Activated CD4-positive, alpha-beta T cell treated with anti-CD3 and anti-CD28 coated beads, Interleukin-2, amount 50 U/mL, for 48 hours (primary cell): ENCODE data around the gene BMP6.

Experiments used
- DNase-seq, 2 experiments: peaks; one replicate each; pipeline ENCODE4 v3.0.0-alpha.2; 2020

Gene BMP6

DNA sequence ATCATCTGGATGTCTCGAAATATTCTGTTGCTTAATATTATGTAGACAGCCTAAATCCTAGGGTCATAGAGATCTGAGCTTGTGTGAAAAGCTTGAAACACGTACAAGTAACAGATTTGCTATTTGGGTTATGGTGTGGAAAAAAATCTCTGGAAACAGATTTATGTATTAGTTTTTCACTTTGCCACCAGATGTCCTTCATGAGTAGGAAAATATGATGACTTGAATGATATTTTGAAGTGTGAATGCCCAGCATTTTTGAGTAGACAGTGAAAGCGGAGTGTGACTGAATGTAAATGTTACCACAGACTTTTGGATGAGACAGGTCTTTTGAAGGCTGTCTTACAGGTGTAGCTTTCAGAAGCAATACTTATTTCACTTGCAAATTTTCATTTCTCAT, 4.2 kb upstream of the BMP6 start:
- no peak for DNase-seq

DNA sequence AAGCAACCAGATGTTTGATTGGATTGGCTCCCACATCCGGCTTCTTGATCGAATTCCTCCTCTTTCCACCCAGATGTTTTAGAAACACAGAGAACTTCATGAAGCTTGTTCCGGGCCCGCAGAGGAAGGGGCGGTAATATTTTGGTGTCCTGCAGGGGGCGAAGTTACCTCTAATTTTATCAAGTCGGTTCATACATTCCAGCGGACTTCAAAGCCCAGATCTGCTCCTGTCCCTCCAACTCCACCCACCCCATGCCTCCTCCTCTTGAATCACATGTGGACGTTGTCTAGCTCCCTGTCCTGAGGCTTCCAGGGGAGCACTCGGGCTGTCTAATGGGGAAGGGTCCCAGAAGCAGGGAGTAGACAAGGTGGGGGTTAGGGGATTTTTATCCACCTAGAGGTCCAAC, 2.9 kb upstream of the BMP6 start:
- peak; percentile 75 to 83 for DNase-seq

DNA sequence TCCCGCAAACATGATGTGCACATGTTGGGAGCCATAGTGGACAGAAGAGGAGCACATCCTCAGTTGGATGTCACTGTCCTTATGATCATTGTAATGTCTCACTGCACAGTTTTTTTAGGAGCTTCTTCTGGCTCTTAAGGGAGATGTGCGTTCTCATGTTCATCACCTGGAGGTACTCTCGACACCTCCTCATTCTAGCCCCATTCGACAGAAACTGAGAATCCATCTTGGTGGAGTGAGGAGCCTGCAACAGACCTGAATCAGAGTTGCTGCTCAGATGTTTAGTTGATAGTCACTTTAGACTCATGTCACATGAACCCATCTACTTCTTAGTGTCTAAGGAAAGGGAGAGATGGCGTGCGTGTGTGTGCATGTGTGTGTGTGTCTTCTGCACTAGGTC, 2.3 kb upstream of the BMP6 start:
- no peak for DNase-seq

DNA sequence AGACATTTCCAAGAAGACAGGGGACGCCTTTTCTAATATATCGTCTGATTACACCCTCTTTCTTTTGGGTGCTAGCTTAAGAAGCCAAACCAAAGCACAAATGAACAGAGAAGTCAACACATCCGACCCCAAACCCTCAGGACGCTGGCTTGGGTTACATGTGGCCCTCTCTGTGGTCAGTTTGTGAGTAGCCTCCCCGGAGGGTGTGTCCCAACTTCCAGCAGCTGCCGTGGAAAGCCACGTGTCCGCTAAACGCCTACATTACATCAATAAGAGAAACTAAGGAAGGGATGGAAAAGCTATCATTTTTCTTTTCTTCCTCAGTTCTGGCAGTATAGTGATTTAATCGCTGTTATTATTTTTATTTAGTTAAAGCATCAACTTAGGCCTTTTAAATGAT, 487 bp upstream of the BMP6 start:
- no peak for DNase-seq

DNA sequence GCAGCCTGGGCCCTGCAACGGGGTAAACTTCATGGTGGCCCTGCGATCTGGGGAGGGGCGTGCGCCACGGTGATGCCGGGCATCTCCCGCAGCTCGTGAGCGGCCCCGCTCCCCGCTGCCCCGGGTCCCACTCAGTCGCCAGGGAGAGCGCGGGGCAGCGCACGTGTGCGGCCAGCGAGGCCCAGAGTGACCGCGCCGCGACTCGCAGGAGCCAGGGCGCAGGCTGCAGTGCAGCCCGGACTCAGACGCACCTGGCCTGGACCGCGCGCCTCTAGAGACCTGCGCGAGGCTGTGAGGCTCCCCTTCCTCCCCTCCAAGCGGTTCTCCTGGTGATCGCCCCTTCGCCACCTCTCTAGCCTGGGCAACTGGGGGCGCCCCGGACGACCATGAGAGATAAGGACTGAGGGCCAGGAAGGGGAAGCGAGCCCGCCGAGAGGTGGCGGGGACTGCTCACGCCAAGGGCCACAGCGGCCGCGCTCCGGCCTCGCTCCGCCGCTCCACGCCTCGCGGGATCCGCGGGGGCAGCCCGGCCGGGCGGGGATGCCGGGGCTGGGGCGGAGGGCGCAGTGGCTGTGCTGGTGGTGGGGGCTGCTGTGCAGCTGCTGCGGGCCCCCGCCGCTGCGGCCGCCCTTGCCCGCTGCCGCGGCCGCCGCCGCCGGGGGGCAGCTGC, 652 bp downstream of the BMP6 start:
- DNase-seq, result peak in 1 of 2 experiments; percentile 8

DNA sequence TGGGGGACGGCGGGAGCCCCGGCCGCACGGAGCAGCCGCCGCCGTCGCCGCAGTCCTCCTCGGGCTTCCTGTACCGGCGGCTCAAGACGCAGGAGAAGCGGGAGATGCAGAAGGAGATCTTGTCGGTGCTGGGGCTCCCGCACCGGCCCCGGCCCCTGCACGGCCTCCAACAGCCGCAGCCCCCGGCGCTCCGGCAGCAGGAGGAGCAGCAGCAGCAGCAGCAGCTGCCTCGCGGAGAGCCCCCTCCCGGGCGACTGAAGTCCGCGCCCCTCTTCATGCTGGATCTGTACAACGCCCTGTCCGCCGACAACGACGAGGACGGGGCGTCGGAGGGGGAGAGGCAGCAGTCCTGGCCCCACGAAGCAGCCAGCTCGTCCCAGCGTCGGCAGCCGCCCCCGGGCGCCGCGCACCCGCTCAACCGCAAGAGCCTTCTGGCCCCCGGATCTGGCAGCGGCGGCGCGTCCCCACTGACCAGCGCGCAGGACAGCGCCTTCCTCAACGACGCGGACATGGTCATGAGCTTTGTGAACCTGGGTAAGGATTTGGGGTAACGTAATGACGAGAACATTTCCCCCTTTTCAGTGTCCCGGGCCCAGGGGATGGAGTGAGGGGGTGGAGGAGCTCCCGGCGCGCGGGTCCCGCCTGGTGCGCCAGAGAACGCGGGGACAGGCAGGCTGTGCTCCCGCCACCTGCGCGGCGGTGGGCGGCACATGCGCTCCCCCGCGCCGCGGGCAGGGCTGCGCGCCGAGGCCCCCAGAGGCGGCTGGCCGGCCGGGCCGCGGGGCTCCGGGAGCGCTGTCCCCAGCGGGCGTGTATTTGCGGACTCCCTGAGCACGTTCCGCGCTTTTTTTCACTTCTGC, 1.4 kb downstream of the BMP6 start:
- DNase-seq, result peak; percentile 2 to 9

DNA sequence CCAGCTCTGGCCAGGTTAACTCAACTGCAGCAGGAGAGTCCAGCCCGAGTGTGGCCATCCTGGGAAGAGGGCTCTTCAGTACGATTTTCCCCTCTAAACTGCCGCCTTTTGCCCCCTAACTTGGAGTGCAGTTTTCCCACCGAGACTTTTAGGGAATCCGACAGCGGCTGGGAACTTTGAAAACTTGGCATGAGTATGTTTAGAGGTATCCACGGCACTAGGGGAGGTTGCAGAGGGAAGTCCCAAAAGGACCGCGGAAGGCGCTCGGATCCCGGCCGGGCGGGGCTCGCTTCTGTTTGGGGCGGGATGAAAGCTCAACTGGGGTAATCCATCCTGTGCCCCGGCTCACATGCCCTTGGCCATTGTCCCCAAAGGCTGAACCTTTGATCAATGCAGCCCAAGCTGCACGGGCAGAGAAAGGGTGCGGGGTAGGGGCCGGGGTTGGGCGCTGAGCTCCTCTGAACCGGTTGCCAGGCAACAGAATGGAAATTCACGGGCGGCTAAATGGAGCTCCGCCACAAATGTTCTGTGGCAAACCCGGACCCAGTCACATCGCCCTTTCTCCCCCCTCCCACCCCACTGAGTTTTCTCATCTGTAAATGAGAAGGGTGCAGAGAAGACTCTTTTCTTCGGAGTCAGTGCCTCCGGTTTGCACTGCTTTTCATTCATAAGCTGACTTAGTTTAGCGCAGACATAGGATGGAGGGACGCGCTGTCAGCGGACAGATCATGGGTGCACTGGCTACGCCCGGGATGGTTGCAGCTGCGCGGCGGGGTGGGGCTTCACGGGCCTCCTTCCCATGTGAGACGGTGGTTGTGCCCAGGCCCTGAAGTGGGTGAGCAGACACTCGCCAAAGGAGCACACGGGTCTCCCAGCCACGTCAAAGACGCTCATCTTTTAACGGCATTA, 2.3 kb downstream of the BMP6 start:
- DNase-seq, result peak; percentile 20 to 28

DNA sequence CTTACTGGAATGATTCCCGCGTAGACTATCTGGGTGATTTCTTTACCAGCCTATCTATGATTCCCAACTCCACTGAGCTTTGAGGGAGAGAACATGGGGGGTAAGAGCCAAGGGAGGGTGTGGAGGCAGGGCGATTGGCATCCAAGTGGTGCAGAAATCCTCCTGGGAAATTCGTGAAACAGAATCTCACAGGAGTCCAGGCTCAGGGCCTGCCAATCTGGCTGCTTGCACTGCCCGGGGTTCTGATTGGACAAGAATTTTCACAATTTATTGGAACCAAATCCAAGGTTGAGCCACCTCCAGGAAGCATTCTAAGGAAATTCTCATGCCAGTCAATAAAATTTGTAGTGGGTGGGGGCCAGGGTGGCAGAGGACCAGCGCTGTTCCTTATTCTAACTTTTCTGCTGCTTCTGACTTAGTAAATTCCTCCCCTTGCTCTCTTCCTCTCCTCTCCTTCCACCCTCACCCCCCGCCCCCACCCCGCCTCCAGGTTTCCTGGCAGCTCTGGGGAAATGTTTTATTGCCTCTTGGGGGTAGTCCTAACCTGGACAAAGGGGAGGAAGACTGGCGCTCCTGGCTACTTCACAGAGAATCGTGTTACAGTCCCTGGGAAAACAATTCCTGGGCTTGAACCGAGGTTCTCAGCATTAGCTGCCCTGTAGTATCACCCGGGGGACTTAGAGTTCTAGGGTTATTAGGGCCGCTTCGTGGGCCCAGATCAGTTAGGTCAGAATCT, 3.1 kb downstream of the BMP6 start:
- DNase-seq, result no peak

DNA sequence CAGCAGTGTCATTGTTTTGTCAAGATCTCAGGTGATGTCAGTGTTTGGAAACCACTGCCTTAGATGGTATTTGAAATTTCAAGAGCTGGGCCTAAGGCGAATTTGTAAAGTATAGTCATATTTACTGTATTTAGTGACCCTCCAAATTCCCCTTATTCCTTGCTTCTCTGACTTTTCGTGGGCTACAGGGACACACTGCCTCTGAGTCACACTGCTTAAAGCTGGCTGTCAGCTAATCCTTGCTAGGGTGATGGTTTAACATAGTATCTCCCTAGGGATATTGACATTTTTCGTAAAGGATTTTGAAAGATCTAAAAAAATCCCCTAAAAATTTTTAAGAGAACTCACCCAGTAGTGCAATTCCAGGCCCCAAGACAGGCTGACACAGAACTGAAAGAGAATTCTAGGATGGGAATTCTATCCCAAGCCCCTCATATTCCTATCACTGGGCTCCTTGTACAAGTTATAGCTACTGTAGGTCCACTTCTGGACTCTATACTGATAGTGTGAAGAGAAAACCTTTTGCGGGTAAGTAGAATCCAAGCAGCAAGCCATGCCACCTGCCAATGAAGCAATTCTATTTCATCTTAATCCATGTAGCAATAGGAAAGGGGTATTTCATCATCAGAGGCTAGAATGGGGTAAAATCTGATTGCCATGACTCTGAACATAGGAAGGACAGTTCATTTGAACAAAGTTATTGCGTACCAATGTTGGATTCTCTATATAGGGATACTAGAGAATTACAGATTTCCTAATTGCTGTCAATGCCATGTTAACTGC, 4.3 kb downstream of the BMP6 start:
- no peak for DNase-seq

DNA sequence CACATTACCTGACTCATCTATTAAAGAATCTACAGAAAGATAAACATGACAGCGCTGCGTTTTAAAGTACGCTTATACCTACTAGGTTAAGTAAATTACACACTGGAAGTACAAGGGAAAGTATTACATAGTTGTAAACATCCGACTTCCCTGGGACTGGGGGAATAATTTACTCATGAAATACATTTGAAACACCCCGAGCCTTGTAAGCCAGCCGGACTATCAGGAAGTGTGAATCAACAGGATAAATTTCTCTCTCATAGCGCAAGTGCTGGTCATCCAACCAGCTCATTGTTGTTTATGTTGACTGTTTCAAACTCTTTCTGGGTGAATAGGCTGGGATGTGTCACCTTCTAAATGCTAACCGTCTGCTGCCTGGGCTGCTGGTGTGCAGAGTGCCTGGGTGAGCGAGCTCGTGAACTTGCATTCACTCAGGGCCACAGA, 4.9 kb downstream of the BMP6 start:
- DNase-seq, result no peak

DNA sequence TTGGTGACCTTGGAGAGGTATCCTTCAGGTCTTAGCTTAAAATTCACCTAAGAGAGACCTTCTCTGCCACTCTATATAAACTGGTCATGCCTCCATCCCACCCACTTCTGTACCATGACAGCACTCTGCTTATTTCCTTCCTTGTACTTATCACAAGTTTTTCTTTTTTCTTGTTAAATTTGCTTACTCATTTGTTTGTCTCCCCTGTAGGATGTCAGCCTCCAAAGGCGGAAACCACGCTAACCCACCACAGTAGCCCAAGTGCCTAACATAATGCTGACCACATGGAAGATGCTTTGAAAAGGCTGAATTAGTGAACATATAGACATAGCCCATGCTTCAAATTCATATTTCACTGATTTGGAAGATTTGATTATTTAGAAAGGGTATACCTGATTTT, 5.4 kb downstream of the BMP6 start:
- DNase-seq, result no peak

DNA sequence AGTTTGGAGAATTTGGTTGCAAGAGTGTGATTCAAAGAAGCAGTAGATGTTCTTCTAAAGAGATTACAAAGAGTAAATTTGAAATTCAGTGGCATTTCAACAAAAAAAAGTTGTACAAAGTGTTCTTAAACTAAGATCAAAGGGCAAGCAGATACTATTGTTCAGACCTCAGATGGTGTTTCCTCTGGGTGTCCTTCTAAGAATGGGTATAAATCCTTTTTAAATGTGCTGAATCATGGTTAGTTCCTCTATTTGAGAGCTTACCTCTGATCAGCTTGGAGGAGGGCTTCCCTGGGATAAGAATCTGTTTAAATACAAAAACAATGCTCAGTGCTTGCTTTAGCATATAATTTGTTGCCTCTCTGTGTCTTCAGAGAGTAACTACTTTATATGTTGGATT, 6.3 kb downstream of the BMP6 start:
- DNase-seq, result no peak

DNA sequence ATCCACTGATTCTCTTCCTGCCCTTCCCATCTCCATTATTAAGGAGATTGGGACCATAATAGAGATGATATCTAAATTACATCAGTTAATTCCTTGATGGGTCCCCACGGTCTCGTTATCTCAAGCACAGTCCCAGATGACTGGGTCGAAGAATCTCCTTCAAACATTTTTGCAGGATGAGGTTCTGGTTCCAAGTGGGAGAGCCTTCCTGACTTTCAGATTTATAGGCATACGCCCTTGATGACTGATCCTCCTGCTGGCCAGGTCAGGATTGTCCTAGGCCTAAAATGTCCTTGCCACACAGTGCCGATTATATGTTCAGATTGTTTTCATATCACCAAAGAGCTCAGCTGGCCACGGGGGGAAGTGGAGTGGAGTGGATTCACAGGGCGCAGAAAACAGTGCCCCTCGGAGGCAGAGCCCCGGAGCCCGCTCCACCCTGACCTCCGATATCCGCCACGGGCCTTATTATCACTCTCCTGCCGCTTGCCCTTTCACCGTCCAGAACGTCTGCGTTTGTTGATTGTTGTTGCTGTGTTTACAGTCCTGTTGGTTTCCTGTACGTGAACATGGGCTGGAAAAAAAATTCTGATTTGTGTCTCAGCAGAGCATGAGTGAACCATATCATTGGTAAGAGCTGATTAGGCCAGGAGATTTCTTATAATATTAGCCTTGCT, 8.9 kb downstream of the BMP6 start:
- DNase-seq, result no peak

DNA sequence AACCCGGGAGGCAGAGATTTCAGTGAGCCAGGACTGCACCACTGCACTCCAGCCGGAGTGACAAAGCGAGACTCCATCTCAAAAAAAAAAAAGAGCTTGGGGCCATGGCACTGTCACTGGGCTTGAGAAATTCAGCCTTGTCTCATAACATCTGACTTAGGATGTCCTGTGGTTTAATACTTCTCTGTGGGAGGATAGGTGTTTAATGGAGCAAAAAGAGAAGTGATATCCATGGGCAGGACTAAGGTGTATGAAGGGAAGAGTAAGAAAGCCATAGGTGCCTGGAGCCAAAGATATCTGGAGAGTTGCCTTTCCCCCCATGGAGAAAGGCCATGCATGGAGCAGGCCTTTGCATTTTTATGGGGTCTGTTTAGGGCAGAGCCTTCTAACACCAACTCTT, 11.2 kb downstream of the BMP6 start:
- DNase-seq, result no peak

DNA sequence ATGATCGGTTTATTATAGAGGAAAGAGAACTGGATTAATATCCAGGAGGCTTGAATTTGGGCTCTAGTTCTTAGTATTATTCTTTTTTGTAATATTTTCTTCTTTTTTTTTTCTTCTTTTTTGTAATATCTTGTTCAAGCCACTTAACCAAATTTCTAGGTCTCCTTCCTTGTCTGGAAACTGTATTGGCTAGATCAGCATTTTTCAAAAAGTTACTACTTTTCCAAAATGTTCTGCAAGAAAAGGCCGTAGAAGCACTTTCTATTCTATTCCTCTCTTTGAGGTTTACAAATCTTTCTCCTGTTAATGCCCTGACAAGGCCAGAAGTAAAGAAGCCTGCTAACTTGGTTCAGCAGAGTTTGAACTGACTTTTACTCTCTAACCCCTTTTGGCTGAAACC, 12.0 kb downstream of the BMP6 start:
- no peak for DNase-seq

DNA sequence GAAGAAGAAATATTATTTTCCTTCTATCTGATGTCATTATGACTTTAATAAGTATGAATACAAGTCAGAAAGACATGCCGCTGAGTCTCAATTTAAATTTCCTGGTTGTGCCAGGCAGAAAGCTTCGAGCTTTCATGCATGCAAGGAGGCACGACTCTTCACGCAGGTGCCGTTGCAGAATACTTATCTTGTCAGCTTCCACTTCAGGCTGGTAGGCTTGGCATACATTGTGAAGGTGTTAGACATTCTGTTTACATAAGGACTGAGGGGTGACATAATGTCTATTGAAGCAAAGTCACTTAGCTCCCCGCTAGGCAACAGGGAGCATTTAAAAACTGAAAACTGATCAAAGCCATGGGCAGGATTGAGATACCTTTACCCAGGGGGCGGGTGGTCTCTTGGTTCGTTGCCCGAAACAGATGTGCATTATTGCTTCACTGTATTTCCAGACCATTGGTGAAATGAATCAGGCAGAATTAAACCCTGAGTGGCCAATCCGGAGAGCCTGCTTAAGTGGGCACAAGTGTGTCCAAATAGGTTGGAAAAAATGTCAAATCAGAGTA, 16.4 kb downstream of the BMP6 start:
- DNase-seq, result no peak

DNA sequence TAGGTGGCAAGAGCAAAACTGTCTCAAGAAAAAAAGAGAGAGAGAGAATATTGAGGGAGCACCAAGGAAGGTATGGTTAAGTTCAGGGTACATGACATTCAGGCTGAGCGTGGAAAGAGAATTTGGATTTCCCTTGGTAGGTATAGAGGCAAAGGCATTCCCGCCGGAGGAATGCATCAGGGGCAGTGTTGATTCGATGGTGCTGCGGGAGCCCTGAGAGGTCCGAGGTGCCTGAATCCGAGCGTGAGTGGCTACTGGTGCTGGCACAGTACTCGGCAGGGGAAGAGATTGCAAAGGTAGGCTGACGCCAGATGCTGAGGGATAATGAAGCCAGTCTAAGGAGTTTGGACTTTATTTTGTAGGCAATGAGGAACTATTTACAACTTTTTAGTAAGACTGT, 20.0 kb downstream of the BMP6 start:
- DNase-seq, result no peak

DNA sequence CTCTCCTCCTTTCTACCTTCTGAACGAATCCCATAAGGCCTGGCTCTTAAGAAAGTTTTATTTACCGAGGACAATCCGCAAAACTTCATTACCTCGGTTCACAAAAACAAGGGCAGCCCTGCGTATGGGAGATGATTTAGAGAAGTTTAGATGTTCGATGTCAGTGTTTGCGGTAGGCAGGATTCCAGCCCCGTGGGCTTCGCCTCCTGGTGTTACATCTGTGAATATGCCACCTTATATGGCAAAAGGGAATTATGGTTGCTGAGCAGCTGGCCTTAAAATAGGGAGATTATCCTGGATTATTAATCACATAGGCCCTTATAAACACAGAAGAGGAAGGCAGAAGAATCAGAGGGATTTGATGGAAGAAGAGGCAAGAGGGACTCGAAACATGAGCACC, 21.1 kb downstream of the BMP6 start:
- DNase-seq, result no peak

DNA sequence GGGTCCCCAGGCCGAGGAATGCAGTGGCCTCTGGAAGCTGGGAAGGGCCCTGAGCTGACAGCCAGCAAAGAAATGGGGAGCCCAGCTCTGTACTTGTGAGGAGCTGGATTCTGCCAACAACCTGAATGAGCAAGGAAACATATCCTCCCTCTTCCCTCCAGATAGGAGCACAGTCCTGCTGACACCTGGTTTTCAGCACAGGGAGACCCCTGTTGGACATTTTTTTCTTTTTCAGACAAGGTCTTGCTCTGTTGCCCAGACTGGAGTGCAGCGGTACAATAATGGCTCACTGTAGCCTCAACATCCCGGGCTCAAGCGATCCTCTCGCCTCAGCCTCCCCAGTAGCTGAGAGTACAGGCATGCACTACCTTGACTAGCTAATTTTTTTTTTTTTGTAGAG, 21.5 kb downstream of the BMP6 start:
- DNase-seq, result no peak

DNA sequence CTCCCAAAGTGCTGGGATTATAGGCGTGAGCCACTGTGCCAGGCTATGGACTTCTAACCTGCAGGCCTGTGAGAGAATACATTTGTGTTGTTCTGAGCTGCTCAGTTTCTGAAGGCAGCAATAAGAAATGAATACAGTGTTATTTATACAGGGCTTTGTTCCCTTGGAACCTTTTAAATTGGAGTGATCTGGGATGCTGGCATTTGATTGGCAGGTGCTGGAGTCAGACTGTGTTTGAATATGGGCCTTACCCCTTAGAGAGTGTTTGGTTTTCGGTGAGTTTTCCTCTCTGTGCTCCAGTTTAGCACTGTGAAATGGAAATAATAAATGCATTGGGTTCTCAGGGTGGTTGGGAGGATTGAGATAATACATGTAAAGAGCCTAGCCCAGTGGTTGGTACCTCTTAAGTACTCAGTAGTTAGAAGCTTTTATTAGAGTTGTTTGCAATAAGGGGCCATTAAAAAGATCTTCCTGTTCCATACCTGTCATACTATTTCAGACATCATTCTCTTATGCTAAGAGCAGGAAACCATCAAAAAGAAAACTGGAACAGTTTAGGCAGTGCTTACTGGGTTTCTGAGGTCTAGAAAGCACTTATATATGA, 22.1 kb downstream of the BMP6 start:
- no peak for DNase-seq

DNA sequence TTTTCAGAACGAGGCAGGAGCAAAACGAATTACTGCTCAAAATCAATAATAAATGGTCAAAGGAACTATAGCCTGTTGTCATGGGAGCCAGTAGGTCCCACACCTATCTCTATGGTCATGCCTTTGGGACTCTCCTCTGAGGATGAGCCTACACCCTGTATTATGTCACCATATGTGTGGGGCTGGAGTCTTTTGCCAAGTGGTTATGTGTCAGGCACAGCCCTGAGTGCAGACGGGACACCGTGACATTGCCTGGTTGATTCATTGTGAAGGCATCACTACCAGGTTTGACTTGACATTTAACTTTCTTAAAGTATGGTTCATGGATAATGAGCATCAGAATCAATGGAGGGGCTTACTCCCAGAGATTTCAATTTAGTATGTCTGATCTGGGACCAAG, 23.6 kb downstream of the BMP6 start:
- no peak for DNase-seq
